ENCODE measurements around the gene UBE2D2. TPM values are rescaled to one million over a fixed set of nuclear protein-coding genes. Genes with fewer than 3 reads are reported as not detected.
"Not testable (repeated sequence)": the region's sequence is repeated elsewhere in the genome, so short reads cannot be mapped to it uniquely, and the experiment has no call there.

The UBE2D2 gene
- total and polyA plus RNA-seq, 2 of the 4 experiments (the other 2 are of a cell fraction): 26.9 to 35.7 TPM

GRCh38 chr5:139601948-139602347 lies 40.8 kb downstream of the UBE2D2 start:
- H3K14ac ChIP-seq (replicated peaks; ENCODE audit: low read depth, low read length); H2AK5ac ChIP-seq (ENCODE audit: low read depth, low read length); H2BK120ac ChIP-seq (ENCODE audit: low read depth, low read length); H2BK15ac ChIP-seq (ENCODE audit: low read depth, low read length); ATAC-seq (ENCODE audit: low read depth); H3K9me3 ChIP-seq (ENCODE audit: control insufficient read depth, insufficient read depth, low read length); BruUV-seq (replicated peaks); H3K4me2 ChIP-seq (ENCODE audit: low read depth, low read length); H3K27me3 ChIP-seq (ENCODE audit: control insufficient read depth, insufficient read depth, low read length); H3K4ac ChIP-seq (ENCODE audit: low read depth, low read length); H3K4me3 ChIP-seq (ENCODE audit: insufficient read depth, low read depth, low read length); H3K18ac ChIP-seq (ENCODE audit: low read depth, low read length); H3K4me1 ChIP-seq (ENCODE audit: control insufficient read depth, insufficient read depth, low read length); DNase-seq; CTCF ChIA-PET; intact Hi-C loops (cut with micrococcal nuclease); in situ Hi-C loops (cut with MboI; ENCODE audit: low sequenced_read_pairs); H4K5ac ChIP-seq (ENCODE audit: low read depth, low read length); H3K9me1 ChIP-seq (ENCODE audit: insufficient read depth, low read length); H2BK5ac ChIP-seq (ENCODE audit: low read depth, low read length, poor library complexity, severe bottlenecking); POLR2A ChIA-PET (ENCODE audit: unreplicated experiment); H3K23ac ChIP-seq (ENCODE audit: low read depth, low read length); H2BK20ac ChIP-seq (ENCODE audit: low read depth, low read length); H2AK9ac ChIP-seq (replicated peaks; ENCODE audit: low read depth, low read length, poor library complexity); dilution Hi-C loops (cut with HindIII; ENCODE audit: low sequenced_read_pairs, unreplicated experiment); H3K9ac ChIP-seq (ENCODE audit: low read depth, low read length); H3K27ac ChIP-seq (ENCODE audit: insufficient read depth, low read length); H3K56ac ChIP-seq (ENCODE audit: extremely low read depth, insufficient read depth, low read length); H4K91ac ChIP-seq (ENCODE audit: insufficient read depth, low read depth, low read length); H2AFZ ChIP-seq (replicated peaks; ENCODE audit: low read length, poor library complexity); H4K8ac ChIP-seq (ENCODE audit: low read depth in 2 of 2, low read length in 2 of 2): not testable (repeated sequence)
- Histone ChIP-seq H4K20me1 (ENCODE audit: insufficient read depth, low read length) (peaks cover 19% of the 10 kb centered on the region), H3K79me1 (ENCODE audit: low read depth in 1 of 2, low read length in 2 of 2) (peaks cover 11 to 64% of the 10 kb centered on the region in 2 experiments), H3K36me3 (ENCODE audit: control insufficient read depth, insufficient read depth, low read length) (peaks cover 27% of the 10 kb centered on the region)
- 97% methylated on average over 5 of the region's 9 CpGs; no CpG with 5 or more reads in 1 of the 2 experiments for WGBS, 2 experiments (ENCODE audit: extremely low coverage in 2 of 2, insufficient read length in 1 of 2)
